GM21423 (cell line): ENCODE results near the gene JAML.
A peak's percentile ranks its signal among the peaks of the same experiment; 100 is the strongest.

Source experiments
- ATAC-seq: cut with Tn5 transposase; IDR thresholded peaks from one replicate; pipeline ENCODE4 v1.9.1; 2021; ENCODE audit warnings: mild to moderate bottlenecking, moderate library complexity; ENCODE audit not compliant: unreplicated experiment

Gene JAML

GRCh38 chr11:118240999-118241763 is 16.4 kb upstream of the JAML start:
- ATAC-seq = no peak

- ATAC-seq = no peak
Measured at GRCh38 chr11:118239509-118240205, 14.8 kb upstream of the JAML start.

- ATAC-seq = no peak
Measured at GRCh38 chr11:118238929-118239328, 14.1 kb upstream of the JAML start.

GRCh38 chr11:118238421-118238820 is 13.6 kb upstream of the JAML start:
- no peak for ATAC-seq

- no peak for ATAC-seq
Measured at GRCh38 chr11:118236170-118236569, 11.4 kb upstream of the JAML start.

GRCh38 chr11:118234833-118235232 is 10.0 kb upstream of the JAML start:
- no peak for ATAC-seq

GRCh38 chr11:118233850-118234249 is 9.0 kb upstream of the JAML start:
- no peak for ATAC-seq

GRCh38 chr11:118233377-118233776 is 8.6 kb upstream of the JAML start:
- no peak for ATAC-seq

- no peak for ATAC-seq
Measured at GRCh38 chr11:118232659-118233058, 7.8 kb upstream of the JAML start.

GRCh38 chr11:118231461-118231860 is 6.7 kb upstream of the JAML start:
- no peak for ATAC-seq

GRCh38 chr11:118230088-118230487 is 5.3 kb upstream of the JAML start:
- no peak for ATAC-seq

GRCh38 chr11:118229274-118229847 is 4.5 kb upstream of the JAML start:
- ATAC-seq = no peak

- ATAC-seq = peak; percentile 63
Measured at GRCh38 chr11:118227865-118228785, 3.3 kb upstream of the JAML start.

- ATAC-seq = no peak
Measured at GRCh38 chr11:118226781-118227180, 2.0 kb upstream of the JAML start.

GRCh38 chr11:118226296-118226695 is 1.5 kb upstream of the JAML start:
- ATAC-seq = no peak

GRCh38 chr11:118223992-118224391 is 819 bp downstream of the JAML start:
- ATAC-seq = no peak

GRCh38 chr11:118223570-118223969 is 1.2 kb downstream of the JAML start:
- no peak for ATAC-seq

- no peak for ATAC-seq
Measured at GRCh38 chr11:118222437-118222836, 2.4 kb downstream of the JAML start.

- ATAC-seq = no peak
Measured at GRCh38 chr11:118221419-118221818, 3.4 kb downstream of the JAML start.

- no peak for ATAC-seq
Measured at GRCh38 chr11:118219732-118220131, 5.1 kb downstream of the JAML start.

GRCh38 chr11:118219244-118219643 is 5.6 kb downstream of the JAML start:
- ATAC-seq = no peak
